SK-N-SH treated with all-trans-retinoic acid at 6 μM for 48 hours (cell line): ENCODE measurements around the gene KIF2C.

Source experiments
- ATAC-seq: fragments of 200-7000 bp; cut with Tn5 transposase; 3 replicates; pipeline ENCODE4 v1.9.1; 2020; ENCODE audit warnings: mild to moderate bottlenecking, moderate library complexity
- BACH2 ChIP-seq: fragments of 250-450 bp; sonication (Bioruptor Pico); IDR thresholded peaks from 2 replicates; pipeline ENCODE4 v1.9.0; 2021; ENCODE audit warnings: mild to moderate bottlenecking, borderline replicate concordance
- CREB5 ChIP-seq: fragments of 250-450 bp; sonication (Bioruptor Pico); IDR thresholded peaks from 2 replicates; pipeline ENCODE4 v1.5.1; 2020; ENCODE audit warnings: low read depth, mild to moderate bottlenecking, moderate library complexity
- CSDC2 ChIP-seq: fragments of 250-450 bp; sonication (Bioruptor Pico); IDR thresholded peaks from 2 replicates; pipeline ENCODE4 v1.5.0; 2020; ENCODE audit warnings: mild to moderate bottlenecking, moderate library complexity
- ESRRG ChIP-seq: fragments of 250-450 bp; sonication (Bioruptor Pico); IDR thresholded peaks from 2 replicates; pipeline ENCODE4 v1.6.1; 2021; ENCODE audit warnings: mild to moderate bottlenecking
- ISL1 ChIP-seq: fragments of 250-450 bp; sonication (Bioruptor Pico); IDR thresholded peaks from 2 replicates; pipeline ENCODE4 v2.1.2; 2022; ENCODE audit warnings: mild to moderate bottlenecking, moderate library complexity
- OSR1 ChIP-seq: fragments of 250-450 bp; sonication (Bioruptor Pico); IDR thresholded peaks from 2 replicates; pipeline ENCODE4 v1.8.0; 2022; ENCODE audit warnings: moderate library complexity, mild to moderate bottlenecking, inconsistent platforms
- PATZ1 ChIP-seq: fragments of 250-450 bp; sonication (Bioruptor Pico); IDR thresholded peaks from 2 replicates; pipeline ENCODE4 v1.8.0; 2020; ENCODE audit warnings: mild to moderate bottlenecking, moderate library complexity, borderline replicate concordance
- POU6F1 ChIP-seq: fragments of 250-450 bp; sonication (Bioruptor Pico); IDR thresholded peaks from 2 replicates; pipeline ENCODE4 v1.8.0; 2021; ENCODE audit warnings: low read depth, mild to moderate bottlenecking, moderate library complexity, borderline replicate concordance
- PPARA ChIP-seq: fragments of 250-450 bp; sonication (Bioruptor Pico); IDR thresholded peaks from 2 replicates; pipeline ENCODE4 v1.5.0; 2020; ENCODE audit warnings: mild to moderate bottlenecking, borderline replicate concordance
- RARB ChIP-seq: fragments of 250-450 bp; sonication (Bioruptor Pico); IDR thresholded peaks from 2 replicates; pipeline ENCODE4 v1.8.0; 2021; ENCODE audit warnings: mild to moderate bottlenecking, moderate library complexity
- SNAI2 ChIP-seq: fragments of 250-450 bp; sonication (Bioruptor Pico); IDR thresholded peaks from 2 replicates; pipeline ENCODE4 v1.5.0; 2020; ENCODE audit warnings: mild to moderate bottlenecking, moderate library complexity
- TCF4 ChIP-seq: fragments of 250-450 bp; sonication (Bioruptor Pico); IDR thresholded peaks from 2 replicates; pipeline ENCODE4 v1.8.0; 2021; ENCODE audit warnings: mild to moderate bottlenecking, moderate library complexity, borderline replicate concordance
- TOX ChIP-seq: fragments of 250-450 bp; sonication (Bioruptor Pico); IDR thresholded peaks from 2 replicates; pipeline ENCODE4 v1.8.0; 2021; ENCODE audit warnings: mild to moderate bottlenecking, moderate library complexity, borderline replicate concordance
- TSHZ2 ChIP-seq: fragments of 250-450 bp; sonication (Bioruptor Pico); IDR thresholded peaks from 2 replicates; pipeline ENCODE4 v1.5.0; 2020; ENCODE audit warnings: mild to moderate bottlenecking, moderate library complexity
- ZC3H10 ChIP-seq: fragments of 250-450 bp; sonication (Bioruptor Pico); IDR thresholded peaks from 2 replicates; pipeline ENCODE4 v1.5.1; 2021; ENCODE audit warnings: mild to moderate bottlenecking, moderate library complexity
- ZNF565 ChIP-seq: fragments of 450-650 bp; formaldehyde crosslinking; conservative IDR thresholded peaks from 2 replicates; pipeline ENCODE4 v1.5.0; 2020; ENCODE audit warnings: low read depth, mild to moderate bottlenecking, moderate library complexity
- ZNF70 ChIP-seq: fragments of 450-650 bp; formaldehyde crosslinking; IDR thresholded peaks from 2 replicates; pipeline ENCODE4 v1.5.0; 2020; ENCODE audit warnings: mild to moderate bottlenecking, moderate library complexity
- ZNF8 ChIP-seq: fragments of 450-650 bp; formaldehyde crosslinking; IDR thresholded peaks from 2 replicates; pipeline ENCODE4 v1.5.0; 2020; ENCODE audit warnings: mild to moderate bottlenecking, moderate library complexity

Gene KIF2C

GRCh38 chr1:44780583-44781121 lies 41.0 kb downstream of the KIF2C start:
- no peak for ATAC-seq
- TF ChIP-seq RARB (CRISPR knock-in tag) (no peak), TSHZ2 (no peak), PATZ1 (CRISPR knock-in tag) (no peak), CSDC2 (no peak), CREB5 (CRISPR knock-in tag) (no peak), OSR1 (CRISPR knock-in tag) (no peak), BACH2 (no peak), TCF4 (CRISPR knock-in tag) (no peak), ZNF70 (no peak), ISL1 (CRISPR knock-in tag) (no peak)

GRCh38 chr1:44783697-44784093 lies 44.1 kb downstream of the KIF2C start:
- ATAC-seq = no peak
- TF ChIP-seq CSDC2 (no peak), ESRRG (CRISPR knock-in tag) (no peak), PPARA (CRISPR knock-in tag) (no peak), ZC3H10 (no peak), ZNF565 (CRISPR knock-in tag) (no peak), CREB5 (CRISPR knock-in tag) (no peak), ISL1 (CRISPR knock-in tag) (no peak), OSR1 (CRISPR knock-in tag) (no peak), PATZ1 (CRISPR knock-in tag) (no peak), SNAI2 (no peak), POU6F1 (CRISPR knock-in tag) (no peak)
- TF ChIP-seq, all 23 proteins: peak for 0

- ATAC-seq = 0 out of 3 replicates have a peak, but pooled peaks have one; percentile 2
- no peak for TF ChIP-seq PATZ1 (CRISPR knock-in tag)
- TF ChIP-seq ZNF8 = no peak
- TF ChIP-seq TCF4 (CRISPR knock-in tag) = no peak
- no peak for TF ChIP-seq TSHZ2
- TF ChIP-seq TOX (CRISPR knock-in tag) = no peak
- no peak for TF ChIP-seq RARB (CRISPR knock-in tag)
- TF ChIP-seq ISL1 (CRISPR knock-in tag) = no peak
These were observed 44.7 kb downstream of the KIF2C start for GRCh38 chr1:44784094-44785028.
